ENCODE measurements around the gene RNF157.
"Not testable (repeated sequence)": the region's sequence is repeated elsewhere in the genome, so short reads cannot be mapped to it uniquely, and the experiment has no call there.

RNF157 gene

DNA sequence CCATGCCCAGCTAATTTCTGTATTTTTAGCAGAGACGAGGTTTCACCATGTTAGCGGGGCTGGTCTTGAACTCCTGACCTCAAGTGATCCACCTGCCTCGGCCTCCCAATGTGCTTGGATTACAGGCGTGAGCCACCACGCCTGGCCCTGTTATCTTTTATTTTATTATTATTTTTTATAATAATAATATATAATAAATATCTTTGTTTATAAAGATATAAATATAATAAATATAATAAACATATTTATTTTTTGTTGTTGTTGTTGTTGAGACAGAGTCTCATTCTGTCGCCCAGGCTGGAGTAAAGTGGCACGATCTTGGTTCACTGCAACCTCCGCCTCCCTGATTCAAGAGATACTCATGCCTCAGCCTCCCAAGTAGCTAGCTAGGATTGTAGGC lies 7.0 kb upstream of the RNF157 start:
- Histone ChIP-seq H3K4me1 (ENCODE audit: insufficient read depth, low read length) (no peaks in the 10 kb centered on the region), H3K27me3 (ENCODE audit: insufficient read depth, low read length) (peaks cover 19% of the 10 kb centered on the region), H3K27ac (ENCODE audit: low read length) (no peak overlapping the region), H3K36me3 (ENCODE audit: insufficient read depth, low read depth, low read length) (no peaks in the 10 kb centered on the region), H3K4me3 (ENCODE audit: low read length) (no peak overlapping the region), H3K9ac (ENCODE audit: low read depth, low read length) (no peak overlapping the region), H3K9me3 (ENCODE audit: insufficient read depth, low read depth, low read length) (no peaks in the 10 kb centered on the region)

DNA sequence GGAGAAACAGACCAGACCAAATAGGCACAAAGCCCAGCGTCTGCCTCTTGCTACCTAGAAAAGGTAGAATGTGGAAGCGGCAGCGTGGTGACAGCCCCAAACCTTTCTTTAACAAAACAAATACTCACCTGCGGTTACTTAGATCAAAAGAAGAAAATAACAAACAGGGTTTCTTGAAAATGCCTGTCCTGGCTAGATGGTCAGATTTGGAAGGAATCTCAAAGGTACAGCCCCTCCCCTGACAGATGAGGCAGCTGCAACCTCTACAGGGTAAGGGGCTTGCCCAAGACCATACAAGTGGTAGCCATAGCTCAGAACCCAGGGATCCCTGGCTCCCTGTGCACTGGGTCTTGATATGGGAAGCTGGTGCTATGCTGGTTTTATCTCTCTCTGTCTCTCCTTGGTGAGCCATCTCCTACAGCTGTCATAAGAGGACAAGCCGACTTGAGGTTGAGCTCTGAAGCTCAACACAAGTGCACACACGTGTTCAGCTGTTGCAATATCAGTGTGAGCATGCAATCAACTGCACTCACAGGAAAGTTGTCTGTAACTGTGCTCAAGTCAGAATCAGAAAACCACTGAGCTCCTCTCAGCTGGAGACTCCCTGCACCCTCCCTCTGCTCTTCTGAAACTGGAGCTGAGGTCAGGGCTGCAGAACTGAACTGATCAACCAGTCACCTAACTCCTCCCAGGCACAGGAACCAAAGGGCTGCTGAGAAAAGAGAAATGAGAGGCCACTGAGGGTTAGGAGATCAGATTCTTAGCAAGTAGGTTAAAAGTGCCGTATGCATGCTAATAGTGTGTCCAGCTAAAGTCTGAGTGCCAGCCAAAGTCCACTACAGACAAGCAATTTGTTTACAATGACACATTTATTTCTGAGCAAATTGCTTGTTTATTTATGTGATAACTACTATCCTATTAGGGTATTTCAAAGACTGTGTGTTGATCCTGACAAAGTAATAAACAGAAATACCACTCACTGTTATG lies 6.1 kb upstream of the RNF157 start:
- Histone ChIP-seq H3K36me3 (ENCODE audit: insufficient read depth, low read depth, low read length) (no peaks in the 10 kb centered on the region), H3K27me3 (ENCODE audit: insufficient read depth, low read length) (peaks cover 28% of the 10 kb centered on the region), H3K9me3 (ENCODE audit: insufficient read depth, low read depth, low read length) (no peaks in the 10 kb centered on the region), H3K4me3 (ENCODE audit: low read length) (no peak overlapping the region), H3K9ac (ENCODE audit: low read depth, low read length) (no peak overlapping the region), H3K4me1 (ENCODE audit: insufficient read depth, low read length) (peaks cover under 1% of the 10 kb centered on the region; the same call in 1 of the 2 replicates), H3K27ac (ENCODE audit: low read length) (no peak overlapping the region)

DNA sequence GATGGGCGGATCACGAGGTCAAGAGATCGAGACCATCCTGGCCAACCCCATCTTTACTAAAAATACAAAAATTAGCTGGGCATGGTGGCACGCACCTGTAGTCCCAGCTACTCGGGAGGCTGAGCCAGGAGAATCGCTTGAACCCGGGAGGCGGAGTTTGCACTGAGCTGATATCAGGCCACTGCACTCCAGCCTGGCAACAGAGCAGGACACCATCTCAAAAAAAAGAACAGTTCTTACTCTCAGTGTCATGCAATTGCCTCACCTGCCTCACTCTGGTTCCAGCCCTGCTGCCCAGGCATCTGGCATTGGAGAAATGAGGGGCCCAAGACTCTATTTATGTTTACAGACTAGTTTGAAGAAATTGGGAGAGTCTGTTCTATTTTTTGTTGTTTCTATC lies 4.4 kb upstream of the RNF157 start:
- H3K4me1 ChIP-seq (ENCODE audit: insufficient read depth, low read length) = not testable (repeated sequence)

DNA sequence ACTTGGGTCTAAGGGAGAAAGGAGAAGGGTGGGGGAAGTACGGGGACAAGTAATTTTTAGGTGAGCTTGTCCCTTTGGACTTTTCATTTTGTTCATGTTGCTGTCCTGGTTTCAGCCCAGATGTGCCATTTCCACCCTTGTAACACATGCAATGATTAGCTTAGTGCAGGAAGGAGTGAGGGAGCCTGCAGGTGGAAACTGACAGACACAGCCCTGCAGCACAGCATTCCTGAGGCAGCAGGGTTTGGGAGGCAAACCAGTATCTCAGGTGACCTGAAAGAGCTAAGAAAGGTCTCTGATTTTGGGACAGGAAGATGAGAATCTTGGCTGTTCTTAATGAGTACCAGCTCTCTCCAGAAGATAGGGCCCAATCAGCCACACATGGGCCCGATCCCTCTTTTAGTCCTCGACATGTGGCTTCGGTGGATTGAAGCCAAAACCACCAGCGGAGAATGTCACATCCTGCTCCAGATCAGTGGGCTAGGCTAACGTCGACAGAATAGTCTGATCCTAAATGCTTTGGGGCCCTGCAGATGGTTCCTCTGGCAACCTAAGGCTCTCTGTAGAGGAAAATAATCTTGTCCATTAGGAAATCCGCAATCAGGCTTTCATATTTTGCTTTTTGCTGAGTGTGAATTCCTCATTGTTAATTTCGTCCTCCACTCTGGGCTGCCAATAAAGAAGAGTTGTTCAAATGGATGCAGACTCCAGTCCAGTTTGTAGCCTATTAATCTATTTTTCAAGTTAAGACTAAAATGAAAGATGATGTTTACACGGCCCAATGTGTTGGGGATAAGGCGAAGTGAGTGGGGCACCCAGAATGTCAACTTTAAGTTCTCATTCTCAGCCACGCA lies 3.8 kb upstream of the RNF157 start:
- H3K36me3 ChIP-seq (ENCODE audit: insufficient read depth, low read depth, low read length) = no peaks in the 10 kb centered on the region
- H3K27me3 ChIP-seq (ENCODE audit: insufficient read depth, low read length) = peaks cover 46% of the 10 kb centered on the region
- H3K4me1 ChIP-seq (ENCODE audit: insufficient read depth, low read length) = peaks cover 3% of the 10 kb centered on the region; the same call in 1 of the 2 replicates
- H3K27ac ChIP-seq (ENCODE audit: low read length) = no peak overlapping the region
- H3K9me3 ChIP-seq (ENCODE audit: insufficient read depth, low read depth, low read length) = no peaks in the 10 kb centered on the region
- no peak overlapping the region for H3K9ac ChIP-seq (ENCODE audit: low read depth, low read length)
- no peak overlapping the region for H3K4me3 ChIP-seq (ENCODE audit: low read length)

More for the DNA sequence above, 4.4 kb upstream of the RNF157 start:
- not testable (repeated sequence) for H3K36me3 ChIP-seq (ENCODE audit: insufficient read depth, low read depth, low read length); H3K27ac ChIP-seq (ENCODE audit: low read length); H3K9ac ChIP-seq (ENCODE audit: low read depth, low read length); H3K9me3 ChIP-seq (ENCODE audit: insufficient read depth, low read depth, low read length); H3K4me3 ChIP-seq (ENCODE audit: low read length)
- H3K27me3 ChIP-seq (ENCODE audit: insufficient read depth, low read length) = peaks cover 39% of the 10 kb centered on the region

DNA sequence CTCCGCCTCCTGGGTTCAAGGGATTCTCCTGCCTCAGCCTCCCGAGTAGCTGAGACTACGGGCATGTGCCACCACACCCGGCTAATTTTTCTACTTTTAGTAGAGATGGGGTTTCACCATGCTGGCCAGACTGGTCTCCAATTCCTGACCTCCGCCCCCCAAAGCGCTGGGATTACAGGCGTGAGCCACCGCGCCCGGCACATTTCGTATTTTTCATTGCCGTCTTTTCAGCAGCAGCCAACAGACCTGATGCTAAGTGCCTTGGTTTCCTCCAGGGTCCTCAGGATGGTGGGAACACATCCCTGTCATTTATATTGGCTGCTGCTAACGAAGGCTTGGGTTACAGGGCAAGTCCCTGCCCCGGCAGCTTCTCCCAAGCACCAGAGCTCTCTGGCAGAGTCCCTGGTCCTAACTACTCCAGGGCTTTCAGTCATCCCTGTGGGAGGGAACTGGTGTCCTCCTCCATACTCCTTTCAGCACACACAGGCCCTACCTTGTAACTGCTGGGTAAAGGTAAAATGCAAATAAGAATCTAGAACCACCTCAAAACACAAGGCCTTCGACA lies 1.5 kb upstream of the RNF157 start:
- peaks cover 3% of the 10 kb centered on the region; the same call in 1 of the 2 replicates for H3K4me1 ChIP-seq (ENCODE audit: insufficient read depth, low read length)
- H3K4me3 ChIP-seq (ENCODE audit: low read length) = no peak overlapping the region
- no peak overlapping the region for H3K27ac ChIP-seq (ENCODE audit: low read length)
- no peaks in the 10 kb centered on the region for H3K36me3 ChIP-seq (ENCODE audit: insufficient read depth, low read depth, low read length)
- peak overlapping the region; percentile 72; the same call in 1 of the 2 replicates for H3K9ac ChIP-seq (ENCODE audit: low read depth, low read length)
- peaks cover 69% of the 10 kb centered on the region for H3K27me3 ChIP-seq (ENCODE audit: insufficient read depth, low read length)
- no peaks in the 10 kb centered on the region for H3K9me3 ChIP-seq (ENCODE audit: insufficient read depth, low read depth, low read length)

DNA sequence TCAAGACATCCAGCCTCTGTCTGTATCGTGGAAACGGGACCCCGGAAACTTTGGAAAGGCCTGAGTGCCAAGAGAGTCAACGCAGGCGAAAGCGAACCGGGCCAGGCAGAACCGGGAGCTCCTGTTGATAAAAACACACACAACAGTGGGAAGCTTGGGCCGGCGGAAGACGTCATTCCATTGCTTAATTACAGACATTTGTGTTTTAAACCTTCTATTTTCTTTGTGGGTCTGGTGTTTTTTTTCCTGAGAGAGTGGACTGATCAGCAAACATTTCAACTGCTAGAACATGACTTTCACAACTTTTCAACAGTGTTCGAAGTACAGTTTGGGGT lies 878 bp upstream of the RNF157 start:
- peaks cover 70% of the 10 kb centered on the region for H3K27me3 ChIP-seq (ENCODE audit: insufficient read depth, low read length)
- H3K4me3 ChIP-seq (ENCODE audit: low read length) = peak overlapping the region; percentile 69
- H3K4me1 ChIP-seq (ENCODE audit: insufficient read depth, low read length) = peaks cover 3% of the 10 kb centered on the region; the same call in 1 of the 2 replicates
- no peaks in the 10 kb centered on the region for H3K9me3 ChIP-seq (ENCODE audit: insufficient read depth, low read depth, low read length)
- H3K9ac ChIP-seq (ENCODE audit: low read depth, low read length) = peak overlapping the region; percentile 72; the same call in 1 of the 2 replicates
- H3K27ac ChIP-seq (ENCODE audit: low read length) = no peak overlapping the region
- H3K36me3 ChIP-seq (ENCODE audit: insufficient read depth, low read depth, low read length) = no peaks in the 10 kb centered on the region

DNA sequence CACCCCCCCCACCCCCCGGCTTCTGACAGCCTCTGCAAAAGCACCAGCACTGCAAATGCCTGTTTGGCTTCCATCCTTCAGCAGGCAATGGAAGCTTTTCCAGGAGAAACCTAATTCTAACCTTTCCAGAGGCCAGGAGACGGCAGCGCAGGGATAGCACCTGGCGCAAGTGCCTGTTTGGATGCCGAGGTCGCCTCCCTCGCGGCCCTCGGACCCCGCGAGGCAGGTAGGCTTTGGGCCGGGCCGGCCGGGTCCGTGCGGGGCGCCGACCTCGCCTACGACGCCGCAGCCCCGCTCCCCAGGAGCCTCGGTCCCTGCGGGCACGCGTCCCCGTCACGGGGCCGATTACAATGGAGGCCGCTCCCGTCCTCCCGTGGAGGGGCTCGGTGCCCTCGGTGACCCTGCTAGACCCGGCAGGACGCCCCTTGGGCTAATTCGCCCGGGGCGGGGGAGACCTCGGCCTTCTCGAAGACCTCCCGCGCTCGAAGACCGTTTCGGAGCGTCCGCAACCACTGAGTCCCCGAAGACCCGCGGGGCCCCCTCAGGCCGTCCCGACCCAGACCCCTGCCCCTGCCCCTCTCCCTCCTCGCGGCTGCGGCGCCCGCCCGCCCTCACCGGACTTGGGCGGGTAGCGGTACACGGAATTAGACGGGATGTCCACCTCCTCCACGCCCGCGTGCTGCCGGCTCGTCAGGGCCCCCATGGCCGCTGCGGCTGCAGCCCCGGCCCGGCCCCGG lies 587 bp downstream of the RNF157 start:
- Histone ChIP-seq H3K27ac (ENCODE audit: low read length) (no peak overlapping the region), H3K9me3 (ENCODE audit: insufficient read depth, low read depth, low read length) (no peaks in the 10 kb centered on the region), H3K4me3 (ENCODE audit: low read length) (peak overlapping the region; percentile 53; the same call in 1 of the 2 replicates), H3K27me3 (ENCODE audit: insufficient read depth, low read length) (peaks cover 70% of the 10 kb centered on the region), H3K36me3 (ENCODE audit: insufficient read depth, low read depth, low read length) (no peaks in the 10 kb centered on the region), H3K9ac (ENCODE audit: low read depth, low read length) (no peak overlapping the region), H3K4me1 (ENCODE audit: insufficient read depth, low read length) (peaks cover 3% of the 10 kb centered on the region; the same call in 1 of the 2 replicates)

DNA sequence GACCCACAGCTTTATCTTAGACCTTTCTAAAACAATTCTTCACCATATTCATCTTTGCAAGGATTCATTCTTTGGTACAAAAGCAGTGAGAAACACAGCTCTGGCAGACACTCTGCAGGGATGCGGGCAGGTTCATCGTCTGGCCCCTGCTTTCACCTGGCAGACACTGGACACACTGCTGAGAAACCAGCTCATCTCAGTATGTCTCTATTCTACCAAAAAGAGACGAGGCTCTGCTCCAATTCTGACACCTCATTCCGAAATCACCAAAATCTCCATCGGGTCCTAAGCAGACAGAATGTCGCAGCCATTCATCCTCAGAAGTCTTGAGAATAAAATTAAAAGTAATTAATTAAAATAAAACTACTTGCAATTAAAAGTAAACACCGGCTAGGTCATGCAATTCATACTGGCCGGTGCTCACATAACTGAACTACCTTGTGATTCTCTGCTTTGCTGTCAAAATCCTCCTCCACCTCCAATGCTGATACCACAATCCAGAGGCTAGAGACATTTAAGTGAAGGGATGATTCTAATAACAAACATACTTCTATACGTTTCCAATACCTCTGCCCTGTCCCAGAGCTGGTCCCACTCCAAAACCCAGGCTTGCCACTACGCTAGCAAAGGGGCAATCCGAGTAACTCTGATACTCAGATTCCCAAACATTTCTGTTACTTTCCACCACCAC lies 1.3 kb downstream of the RNF157 start:
- no peaks in the 10 kb centered on the region for H3K9me3 ChIP-seq (ENCODE audit: insufficient read depth, low read depth, low read length)
- no peak overlapping the region for H3K9ac ChIP-seq (ENCODE audit: low read depth, low read length)
- peaks cover 68% of the 10 kb centered on the region for H3K27me3 ChIP-seq (ENCODE audit: insufficient read depth, low read length)
- H3K4me1 ChIP-seq (ENCODE audit: insufficient read depth, low read length) = peaks cover 3% of the 10 kb centered on the region; the same call in 1 of the 2 replicates
- H3K36me3 ChIP-seq (ENCODE audit: insufficient read depth, low read depth, low read length) = no peaks in the 10 kb centered on the region
- H3K27ac ChIP-seq (ENCODE audit: low read length) = no peak overlapping the region
- no peak overlapping the region for H3K4me3 ChIP-seq (ENCODE audit: low read length)

DNA sequence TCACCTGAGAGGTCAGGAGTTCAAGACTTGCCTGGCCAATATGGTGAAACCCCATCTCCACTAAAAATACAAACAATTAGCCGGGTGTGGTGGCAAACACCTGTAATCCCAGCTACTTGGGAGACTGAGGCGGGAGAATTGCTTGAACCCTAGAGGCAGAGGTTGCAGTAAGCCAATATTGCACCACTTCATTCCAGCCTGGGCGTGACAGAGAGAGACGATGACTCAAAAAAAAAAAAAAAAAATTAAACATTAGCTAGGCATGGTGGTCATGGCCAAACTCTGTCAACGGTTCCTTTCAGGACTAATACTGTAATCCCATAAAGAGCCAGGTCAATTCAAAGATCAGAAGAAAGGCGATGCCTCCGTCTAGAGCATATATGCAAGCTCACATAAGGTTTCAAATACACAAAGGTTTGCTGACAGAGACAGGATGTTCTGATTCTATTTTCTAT lies 2.4 kb downstream of the RNF157 start:
- no peaks in the 10 kb centered on the region for H3K9me3 ChIP-seq (ENCODE audit: insufficient read depth, low read depth, low read length)
- H3K4me3 ChIP-seq (ENCODE audit: low read length) = no peak overlapping the region
- H3K27ac ChIP-seq (ENCODE audit: low read length) = no peak overlapping the region
- H3K27me3 ChIP-seq (ENCODE audit: insufficient read depth, low read length) = peaks cover 57% of the 10 kb centered on the region
- no peak overlapping the region for H3K9ac ChIP-seq (ENCODE audit: low read depth, low read length)
- H3K4me1 ChIP-seq (ENCODE audit: insufficient read depth, low read length) = peaks cover 3% of the 10 kb centered on the region; the same call in 1 of the 2 replicates
- no peaks in the 10 kb centered on the region for H3K36me3 ChIP-seq (ENCODE audit: insufficient read depth, low read depth, low read length)

DNA sequence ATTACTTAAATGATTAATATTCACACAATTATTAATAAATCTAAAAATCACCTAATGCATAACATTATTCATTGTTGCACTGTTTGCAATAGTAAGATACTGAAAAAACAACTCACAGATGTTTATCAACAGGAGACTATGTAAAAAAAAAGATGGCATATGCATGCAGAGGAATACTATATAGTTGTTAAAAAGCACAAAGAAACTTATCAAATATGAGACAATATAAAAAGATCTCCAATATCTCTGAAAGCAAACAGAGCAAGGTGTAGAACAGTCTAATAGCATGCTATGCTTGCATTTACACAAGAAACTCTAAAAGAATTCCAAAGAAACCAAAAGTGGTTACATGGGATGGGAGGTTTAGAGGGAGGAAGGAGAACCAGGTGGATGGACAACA lies 3.7 kb downstream of the RNF157 start:
- H3K27me3 ChIP-seq (ENCODE audit: insufficient read depth, low read length) = peaks cover 44% of the 10 kb centered on the region
- H3K4me1 ChIP-seq (ENCODE audit: insufficient read depth, low read length) = peaks cover 3% of the 10 kb centered on the region; the same call in 1 of the 2 replicates
- H3K36me3 ChIP-seq (ENCODE audit: insufficient read depth, low read depth, low read length) = no peaks in the 10 kb centered on the region
- no peaks in the 10 kb centered on the region for H3K9me3 ChIP-seq (ENCODE audit: insufficient read depth, low read depth, low read length)
- H3K4me3 ChIP-seq (ENCODE audit: low read length) = no peak overlapping the region
- no peak overlapping the region for H3K9ac ChIP-seq (ENCODE audit: low read depth, low read length)
- no peak overlapping the region for H3K27ac ChIP-seq (ENCODE audit: low read length)

Measured in iPS-20b (cell line).